Measurements from ENCODE around the gene ANKH. TPM values are rescaled to one million over a fixed set of nuclear protein-coding genes. Genes with fewer than 3 reads are reported as not detected.

ANKH gene
- total and polyA plus RNA-seq, 2 of the 13 experiments (the other 11 are each of a cell fraction or from before 2014, with no cell fraction given): 25.0 to 36.0 TPM

DNA sequence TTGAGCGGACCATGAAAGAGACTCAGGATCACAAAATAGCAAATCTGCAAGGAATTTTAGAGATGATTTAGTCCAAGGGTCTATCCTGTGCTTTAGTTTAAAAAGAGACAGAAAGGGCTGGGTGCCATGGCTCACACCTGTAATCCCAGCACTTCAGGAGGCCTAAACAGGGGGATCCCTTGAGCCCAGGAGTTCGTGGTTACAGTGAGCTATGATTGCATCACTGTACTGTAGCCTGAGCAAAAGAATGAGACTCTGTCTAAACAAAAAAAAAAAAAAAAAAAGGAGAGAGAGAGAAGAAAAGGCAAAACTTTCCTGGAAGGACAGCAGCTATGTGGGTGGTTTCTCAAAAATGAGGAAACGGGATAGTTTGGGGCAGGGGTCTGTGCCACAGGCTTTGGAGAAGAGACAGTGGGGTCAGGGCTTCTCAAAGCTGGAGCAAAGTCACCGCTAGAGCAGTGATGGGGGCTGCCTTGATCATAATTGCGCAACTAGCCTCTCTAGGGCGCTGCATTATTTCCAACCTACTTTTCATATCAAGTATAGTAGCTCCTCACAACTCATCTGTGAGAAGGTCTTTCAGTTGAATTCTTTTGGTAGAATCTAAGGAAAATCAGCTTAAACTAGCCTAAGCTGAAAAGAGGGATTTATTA lies 8.5 kb upstream of the ANKH start:
- intact Hi-C loops (cut with micrococcal nuclease; ENCODE audit: unreplicated experiment): loop anchor here (10.0 kb wide), 1 partner anchor 665 kb away; no protein-coding TSS in a partner anchor
- peak; percentile 83 for ATAC-seq
- FAIRE-seq: peak; percentile 8
- Histone ChIP-seq H3K79me2 (ENCODE audit: insufficient read depth, low read length) (no peaks in the 10 kb centered on the region), H3K4me3 (replicated peaks in 1 of 3; ENCODE audit: insufficient read depth in 1 of 3, low read depth in 2 of 3, low read length in 3 of 3) (no peak overlapping the region), H3K27me3 (ENCODE audit: control insufficient read depth in 1 of 2, insufficient read depth in 2 of 2, low read length in 2 of 2) (no peaks in the 10 kb centered on the region; a peak in 1 of 5 replicates), H3K36me3 (replicated peaks in 1 of 2; ENCODE audit: control insufficient read depth in 1 of 2, insufficient read depth in 2 of 2, low read length in 2 of 2) (no peaks in the 10 kb centered on the region), H3K4me2 (ENCODE audit: low read depth, low read length) (peak overlapping the region; percentile 51), H3K9me3 (ENCODE audit: low read length) (no peaks in the 10 kb centered on the region), H3K27ac (ENCODE audit: extremely low read length, insufficient read depth, low read length) (no peak overlapping the region), H3K4me1 (ENCODE audit: insufficient read depth, low read length) (peaks cover 29% of the 10 kb centered on the region), H2AFZ (ENCODE audit: low read length) (no peak overlapping the region), H3K9ac (ENCODE audit: insufficient read depth, low read depth, low read length) (no peak overlapping the region), H4K20me1 (ENCODE audit: insufficient read depth, low read length) (no peaks in the 10 kb centered on the region)
- peak; percentile 65 for DNase-seq (ENCODE audit: low spot score)
- in situ Hi-C loops (cut with HindIII; ENCODE audit: extremely low pct_ligation_motif_present, low pct_unique_long_range_greater_than_20kb): no loop called here
- no TSS peak for BruUV-seq (replicated peaks)
- WGBS (ENCODE audit: low lambda C conversion rate): 25% methylated on average over 6 of the region's 6 CpGs
- POLR2A ChIA-PET: interaction anchor here (1.2 kb wide), 1 partner anchor 151 kb away, joined by 3 read pairs; no protein-coding TSS in a partner anchor
- CTCF ChIA-PET (ENCODE audit: low intra/inter-chr PET ratio, low total read pairs): no interaction called here
- TF ChIP-seq HMG20B (CRISPR knock-in tag; conservative IDR thresholded peaks at IDR 0.05): no peak
- TF ChIP-seq, protein P1, sequence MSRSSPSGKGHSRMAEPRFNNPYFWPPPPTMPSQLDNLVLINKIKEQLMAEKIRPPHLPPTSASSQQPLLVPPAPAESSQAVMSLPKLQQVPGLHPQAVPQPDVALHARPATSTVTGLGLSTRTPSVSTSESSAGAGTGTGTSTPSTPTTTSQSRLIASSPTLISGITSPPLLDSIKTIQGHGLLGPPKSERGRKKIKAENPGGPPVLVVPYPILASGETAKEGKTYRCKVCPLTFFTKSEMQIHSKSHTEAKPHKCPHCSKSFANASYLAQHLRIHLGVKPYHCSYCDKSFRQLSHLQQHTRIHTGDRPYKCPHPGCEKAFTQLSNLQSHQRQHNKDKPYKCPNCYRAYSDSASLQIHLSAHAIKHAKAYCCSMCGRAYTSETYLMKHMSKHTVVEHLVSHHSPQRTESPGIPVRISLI (CRISPR knock-in tag; IDR thresholded peaks at IDR 0.05; ENCODE audit: borderline replicate concordance): peak; percentile 86
- TF ChIP-seq, protein P2, sequence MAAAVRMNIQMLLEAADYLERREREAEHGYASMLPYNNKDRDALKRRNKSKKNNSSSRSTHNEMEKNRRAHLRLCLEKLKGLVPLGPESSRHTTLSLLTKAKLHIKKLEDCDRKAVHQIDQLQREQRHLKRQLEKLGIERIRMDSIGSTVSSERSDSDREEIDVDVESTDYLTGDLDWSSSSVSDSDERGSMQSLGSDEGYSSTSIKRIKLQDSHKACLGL (CRISPR knock-in tag; IDR thresholded peaks at IDR 0.05): no peak
- TF ChIP-seq ZNF616 (CRISPR knock-in tag; IDR thresholded peaks at IDR 0.05; ENCODE audit: low read depth): no peak
- TF ChIP-seq TAF15 (IDR thresholded peaks at IDR 0.05; ENCODE audit: low read depth, low read length, poor library complexity, severe bottlenecking): no peak
- TF ChIP-seq ZNF124 (CRISPR knock-in tag; IDR thresholded peaks at IDR 0.05): no peak
- peak; percentile 75 for TF ChIP-seq BCL6 (CRISPR knock-in tag; IDR thresholded peaks at IDR 0.05)
- TF ChIP-seq, protein P3, sequence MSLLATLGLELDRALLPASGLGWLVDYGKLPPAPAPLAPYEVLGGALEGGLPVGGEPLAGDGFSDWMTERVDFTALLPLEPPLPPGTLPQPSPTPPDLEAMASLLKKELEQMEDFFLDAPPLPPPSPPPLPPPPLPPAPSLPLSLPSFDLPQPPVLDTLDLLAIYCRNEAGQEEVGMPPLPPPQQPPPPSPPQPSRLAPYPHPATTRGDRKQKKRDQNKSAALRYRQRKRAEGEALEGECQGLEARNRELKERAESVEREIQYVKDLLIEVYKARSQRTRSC (CRISPR knock-in tag; IDR thresholded peaks at IDR 0.05; ENCODE audit: low read depth): no peak
- TF ChIP-seq ISL2 (CRISPR knock-in tag; IDR thresholded peaks at IDR 0.05): no peak
- no peak for TF ChIP-seq SETDB1 (CRISPR knock-in tag; IDR thresholded peaks at IDR 0.05; ENCODE audit: borderline replicate concordance)
- no peak for TF ChIP-seq MTF1 (CRISPR knock-in tag; IDR thresholded peaks at IDR 0.05)
- TF ChIP-seq HNRNPH1 (optimal IDR thresholded peaks at IDR 0.05; ENCODE audit: low read depth, low read length): no peak
- peak in 1 of 2 experiments; percentile 39; a peak in 1 of 4 replicates for TF ChIP-seq EP300 (IDR thresholded peaks at IDR 0.05; ENCODE audit: low read depth in 2 of 2, low read length in 2 of 2)
- TF ChIP-seq EP300 (CRISPR knock-in tag; IDR thresholded peaks at IDR 0.05; ENCODE audit: borderline replicate concordance): no peak
- no peak for TF ChIP-seq PHF20 (CRISPR knock-in tag; IDR thresholded peaks at IDR 0.05)
- TF ChIP-seq, protein P4, sequence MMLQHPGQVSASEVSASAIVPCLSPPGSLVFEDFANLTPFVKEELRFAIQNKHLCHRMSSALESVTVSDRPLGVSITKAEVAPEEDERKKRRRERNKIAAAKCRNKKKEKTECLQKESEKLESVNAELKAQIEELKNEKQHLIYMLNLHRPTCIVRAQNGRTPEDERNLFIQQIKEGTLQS (CRISPR knock-in tag; IDR thresholded peaks at IDR 0.05): peak; percentile 65
- 0 out of 2 replicates have a peak, but pooled peaks have one; percentile 32 for TF ChIP-seq ZNF644 (CRISPR knock-in tag; IDR thresholded peaks at IDR 0.05; ENCODE audit: low read depth)
- TF ChIP-seq ZSCAN9 (CRISPR knock-in tag; IDR thresholded peaks at IDR 0.05; ENCODE audit: borderline replicate concordance): no peak
- TF ChIP-seq, protein P5, sequence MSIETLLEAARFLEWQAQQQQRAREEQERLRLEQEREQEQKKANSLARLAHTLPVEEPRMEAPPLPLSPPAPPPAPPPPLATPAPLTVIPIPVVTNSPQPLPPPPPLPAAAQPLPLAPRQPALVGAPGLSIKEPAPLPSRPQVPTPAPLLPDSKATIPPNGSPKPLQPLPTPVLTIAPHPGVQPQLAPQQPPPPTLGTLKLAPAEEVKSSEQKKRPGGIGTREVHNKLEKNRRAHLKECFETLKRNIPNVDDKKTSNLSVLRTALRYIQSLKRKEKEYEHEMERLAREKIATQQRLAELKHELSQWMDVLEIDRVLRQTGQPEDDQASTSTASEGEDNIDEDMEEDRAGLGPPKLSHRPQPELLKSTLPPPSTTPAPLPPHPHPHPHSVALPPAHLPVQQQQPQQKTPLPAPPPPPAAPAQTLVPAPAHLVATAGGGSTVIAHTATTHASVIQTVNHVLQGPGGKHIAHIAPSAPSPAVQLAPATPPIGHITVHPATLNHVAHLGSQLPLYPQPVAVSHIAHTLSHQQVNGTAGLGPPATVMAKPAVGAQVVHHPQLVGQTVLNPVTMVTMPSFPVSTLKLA (IDR thresholded peaks at IDR 0.05): no peak
- TF ChIP-seq ZNF225 (CRISPR knock-in tag; IDR thresholded peaks at IDR 0.05): no peak
- no peak for TF ChIP-seq KDM2A (CRISPR knock-in tag; IDR thresholded peaks at IDR 0.05; ENCODE audit: borderline replicate concordance, low read depth)
